Erythroblast (primary cell): ENCODE results near the gene RAB30.

Experiments used
- GATA1 ChIP-seq: IDR thresholded peaks from 2 replicates; pipeline ENCODE4 v1.6.1; 2011; ENCODE audit warnings: low read depth, mild to moderate bottlenecking, control low read depth, low read length, moderate library complexity
- POLR2A ChIP-seq: IDR thresholded peaks from 2 replicates; pipeline ENCODE4 v1.6.1; 2011; ENCODE audit warnings: mild to moderate bottlenecking, low read length

GRCh38 chr11:83097429-83098075 lies 25.9 kb upstream of the RAB30 start:
- TF ChIP-seq POLR2A (no peak), GATA1 (no peak)
